Lower leg skin (tissue), 4 donors: Measurements from ENCODE around the gene HYAL1. TPM values are rescaled to one million over a fixed set of nuclear protein-coding genes. Genes with fewer than 3 reads are reported as not detected.

Experiments used
- DNase-seq, 2 donors: peaks; one replicate each; pipeline ENCODE4 v3.0.0-alpha.2; 2019; ENCODE audit warnings: low spot score in 2 of 2
- H3K4me3 ChIP-seq: fragments of 200-600 bp; sonication (generic); 2 replicates; pipeline ENCODE4 v1.5.1; 2017; ENCODE audit warnings: mild to moderate bottlenecking, low read depth; ENCODE audit not compliant: poor library complexity, severe bottlenecking
- POLR2A ChIP-seq, 2 donors: fragments of 450-650 bp; IDR thresholded peaks; one replicate each; pipeline ENCODE4 v1.6.1; 2016 to 2017; ENCODE audit warnings: antibody characterized with exemption in 2 of 2, mild to moderate bottlenecking in 1 of 2, moderate library complexity in 1 of 2
- WGBS, 2 donors: methylation state at CpG; one replicate each; pipeline ENCODE4 v1.1.5; 2018; 5-methylcytosine and 5-hydroxymethylcytosine counted together
- intact Hi-C: fragments of 100-400 bp; cut with DNase I; formaldehyde crosslinking; loops from one replicate; pipeline ENCODE4 v1.15.0; 2023; ENCODE audit warnings: low total_unique reads
- total RNA-seq, 4 donors: library from RNA; depleted of rRNA; stranded (reverse); fragments of >200 nt; gene quantifications; one replicate each; pipeline ENCODE4 v1.1.0, GENCODE V29; 2016
- TF ChIP-seq, protein P1 (sequence below), 3 donors: fragments of 450-650 bp; IDR thresholded peaks; one replicate each; pipeline ENCODE4 v1.5.1; 2016; ENCODE audit warnings: antibody characterized with exemption in 3 of 3, mild to moderate bottlenecking in 3 of 3, moderate library complexity in 2 of 3

HYAL1 gene
- total RNA-seq, 4 donors from 2014 or later = 16.7 to 35.5 (median 20.6) TPM

DNA sequence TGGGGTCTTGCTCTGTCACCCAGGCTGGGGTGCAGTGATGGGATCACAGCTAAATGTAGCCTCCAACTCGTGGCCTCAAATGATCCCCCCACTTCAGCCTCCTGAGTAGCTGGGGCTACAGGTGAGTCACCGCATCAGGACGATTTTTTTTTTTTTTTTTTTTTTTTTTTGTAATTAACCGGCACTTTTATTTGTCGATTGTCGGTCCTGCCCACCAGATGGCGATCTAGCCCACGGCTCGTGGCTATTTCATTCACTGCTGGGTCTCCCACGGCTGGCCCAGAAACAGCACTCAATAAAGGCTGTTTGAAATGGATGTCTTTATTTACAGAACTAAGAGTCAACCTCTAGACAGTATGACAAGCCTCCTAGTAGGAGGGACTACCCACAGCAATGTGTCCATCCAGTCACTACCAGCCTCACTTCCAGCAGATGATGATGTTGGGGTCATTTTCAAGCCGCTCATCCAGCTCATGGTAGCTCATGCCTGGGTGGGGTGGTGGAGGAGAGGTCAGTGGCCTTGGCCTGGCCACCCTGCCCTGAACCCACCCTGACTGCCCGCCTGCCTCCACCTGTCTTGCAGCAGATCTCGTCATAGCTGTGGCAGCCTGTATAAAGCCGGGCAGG is 43.9 kb upstream of the HYAL1 start:
- no peak overlapping the region for H3K4me3 ChIP-seq
- intact Hi-C loops = loop anchor here (5.0 kb wide), 1 partner anchor 200 kb away; no protein-coding TSS in a partner anchor
- no peak for DNase-seq
- no peak for TF ChIP-seq POLR2A (IDR thresholded peaks at IDR 0.05)
- TF ChIP-seq, protein P1, sequence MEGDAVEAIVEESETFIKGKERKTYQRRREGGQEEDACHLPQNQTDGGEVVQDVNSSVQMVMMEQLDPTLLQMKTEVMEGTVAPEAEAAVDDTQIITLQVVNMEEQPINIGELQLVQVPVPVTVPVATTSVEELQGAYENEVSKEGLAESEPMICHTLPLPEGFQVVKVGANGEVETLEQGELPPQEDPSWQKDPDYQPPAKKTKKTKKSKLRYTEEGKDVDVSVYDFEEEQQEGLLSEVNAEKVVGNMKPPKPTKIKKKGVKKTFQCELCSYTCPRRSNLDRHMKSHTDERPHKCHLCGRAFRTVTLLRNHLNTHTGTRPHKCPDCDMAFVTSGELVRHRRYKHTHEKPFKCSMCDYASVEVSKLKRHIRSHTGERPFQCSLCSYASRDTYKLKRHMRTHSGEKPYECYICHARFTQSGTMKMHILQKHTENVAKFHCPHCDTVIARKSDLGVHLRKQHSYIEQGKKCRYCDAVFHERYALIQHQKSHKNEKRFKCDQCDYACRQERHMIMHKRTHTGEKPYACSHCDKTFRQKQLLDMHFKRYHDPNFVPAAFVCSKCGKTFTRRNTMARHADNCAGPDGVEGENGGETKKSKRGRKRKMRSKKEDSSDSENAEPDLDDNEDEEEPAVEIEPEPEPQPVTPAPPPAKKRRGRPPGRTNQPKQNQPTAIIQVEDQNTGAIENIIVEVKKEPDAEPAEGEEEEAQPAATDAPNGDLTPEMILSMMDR (IDR thresholded peaks at IDR 0.05) = no peak
- WGBS, 2 donors = 25 to 27% methylated on average over 14 of the region's 14 CpGs

DNA sequence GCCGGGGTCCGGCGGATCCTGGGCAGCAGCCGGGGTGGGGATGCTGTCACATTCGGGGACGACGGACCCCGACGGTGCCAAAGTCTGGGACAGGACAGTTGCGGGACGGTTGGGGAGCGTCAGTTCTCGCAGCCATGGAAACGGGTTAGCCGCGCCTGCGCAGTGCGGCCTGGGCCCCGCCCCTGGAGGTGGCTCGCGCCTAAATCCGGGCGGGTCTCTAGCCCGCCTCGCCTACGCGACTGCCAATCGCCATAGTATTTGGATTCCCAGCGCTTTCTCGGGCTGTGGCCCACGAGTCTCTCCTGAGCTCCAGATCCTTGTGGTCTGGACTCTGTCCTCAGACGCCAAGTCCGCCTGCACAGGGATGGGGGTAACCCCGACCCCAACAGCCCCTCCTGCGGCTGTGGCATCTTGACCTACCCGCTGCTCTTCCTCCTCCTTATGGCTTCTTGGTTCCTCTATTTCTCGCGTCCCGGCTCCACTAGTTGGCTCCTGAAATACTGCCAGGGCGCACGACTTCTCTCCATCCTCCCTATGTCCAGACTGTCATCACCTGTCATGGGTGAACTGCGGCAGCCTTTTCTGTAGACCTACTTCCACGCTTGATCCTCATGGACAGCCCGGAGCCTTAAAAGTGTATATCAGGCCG is 42.3 kb upstream of the HYAL1 start, which contains the start of gene ZMYND10:
Gene ZMYND10 (minus strand): TSS at position 147 of the 649 bp plus-strand sequence. CDS start 153 bp downstream, outside the sequence.
- intact Hi-C loops = loop anchor here (5.0 kb wide), 1 partner anchor 202 kb away; no protein-coding TSS in a partner anchor
- WGBS, 2 donors = 12 to 13% methylated on average over 30 to 44 of the region's 45 CpGs
- no peak within 1 kb of the TSS for H3K4me3 ChIP-seq
- peak; percentile 59 to 95 for DNase-seq
- TF ChIP-seq, protein P1 (IDR thresholded peaks at IDR 0.05) = no peak
- no peak for TF ChIP-seq POLR2A (IDR thresholded peaks at IDR 0.05)

DNA sequence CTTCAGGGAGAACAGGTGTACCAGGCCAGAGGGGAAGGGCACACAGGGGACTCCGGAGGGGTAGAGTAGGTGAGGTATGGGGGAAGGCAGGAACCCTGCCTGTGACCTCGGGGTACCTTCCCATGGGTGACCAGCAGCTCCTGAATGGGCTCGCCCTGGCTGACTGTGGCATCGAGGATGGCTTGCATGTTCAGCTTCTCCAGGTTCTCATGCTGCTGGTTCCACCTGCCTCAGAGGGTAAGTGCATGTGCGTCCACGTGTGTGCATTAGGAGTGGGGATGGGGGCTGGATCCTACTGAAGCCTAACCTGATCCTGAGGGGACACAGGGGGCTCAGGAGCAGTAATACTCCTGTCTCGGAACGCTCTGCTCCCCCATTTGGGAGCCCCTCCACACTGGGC is 41.6 kb upstream of the HYAL1 start:
- intact Hi-C loops = loop anchor here (5.0 kb wide), 1 partner anchor 202 kb away; no protein-coding TSS in a partner anchor
- TF ChIP-seq, protein P1 (IDR thresholded peaks at IDR 0.05) = no peak
- TF ChIP-seq POLR2A (IDR thresholded peaks at IDR 0.05) = no peak
- H3K4me3 ChIP-seq = no peak overlapping the region
- WGBS, 2 donors = 65 to 70% methylated on average over 6 to 8 of the region's 8 CpGs
- DNase-seq = no peak

DNA sequence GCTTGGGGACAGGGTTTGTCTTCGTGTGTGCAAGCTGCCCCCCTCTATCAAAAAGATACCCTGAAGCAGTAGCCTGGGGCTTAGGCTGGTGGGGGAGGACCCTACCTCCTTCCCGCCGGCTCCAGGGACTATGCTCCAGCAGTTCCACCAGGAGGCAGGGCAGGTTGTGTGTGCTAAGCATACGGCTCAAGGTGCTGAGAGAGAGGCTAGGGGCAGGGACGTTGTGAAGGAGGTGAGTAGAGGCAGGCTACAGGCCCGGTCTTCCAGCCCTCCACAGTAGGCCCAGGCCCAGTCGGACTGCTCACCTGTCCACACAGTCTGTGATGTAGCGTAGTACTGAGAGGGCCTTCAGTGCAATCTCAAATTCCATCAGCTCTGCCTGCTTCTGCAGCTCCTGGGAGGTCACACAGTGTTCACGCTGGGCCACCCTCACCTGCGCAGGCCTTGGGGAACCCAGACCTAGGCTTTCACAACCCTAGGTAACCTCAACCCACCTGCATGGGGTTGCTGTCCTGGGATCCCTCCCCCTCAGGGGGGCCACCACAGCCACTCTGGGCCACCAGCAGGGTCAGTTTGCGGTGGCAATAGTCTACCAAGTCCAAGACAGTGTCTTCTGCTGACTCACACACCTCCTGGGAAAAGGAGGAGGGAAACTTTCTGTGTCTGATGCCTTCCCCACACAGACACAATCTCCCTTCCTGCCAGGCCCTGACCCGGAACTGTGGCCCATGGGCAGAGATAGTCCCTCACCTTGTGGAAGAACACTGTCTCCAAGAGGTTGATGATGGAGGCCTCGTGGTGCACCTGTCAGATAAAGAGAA is 39.6 kb upstream of the HYAL1 start:
- TF ChIP-seq, protein P1 (IDR thresholded peaks at IDR 0.05) = no peak
- TF ChIP-seq POLR2A (IDR thresholded peaks at IDR 0.05) = no peak
- 76 to 79% methylated on average over 12 to 13 of the region's 13 CpGs for WGBS, 2 donors
- no peak overlapping the region for H3K4me3 ChIP-seq
- intact Hi-C loops = no loop called here
- DNase-seq = no peak

DNA sequence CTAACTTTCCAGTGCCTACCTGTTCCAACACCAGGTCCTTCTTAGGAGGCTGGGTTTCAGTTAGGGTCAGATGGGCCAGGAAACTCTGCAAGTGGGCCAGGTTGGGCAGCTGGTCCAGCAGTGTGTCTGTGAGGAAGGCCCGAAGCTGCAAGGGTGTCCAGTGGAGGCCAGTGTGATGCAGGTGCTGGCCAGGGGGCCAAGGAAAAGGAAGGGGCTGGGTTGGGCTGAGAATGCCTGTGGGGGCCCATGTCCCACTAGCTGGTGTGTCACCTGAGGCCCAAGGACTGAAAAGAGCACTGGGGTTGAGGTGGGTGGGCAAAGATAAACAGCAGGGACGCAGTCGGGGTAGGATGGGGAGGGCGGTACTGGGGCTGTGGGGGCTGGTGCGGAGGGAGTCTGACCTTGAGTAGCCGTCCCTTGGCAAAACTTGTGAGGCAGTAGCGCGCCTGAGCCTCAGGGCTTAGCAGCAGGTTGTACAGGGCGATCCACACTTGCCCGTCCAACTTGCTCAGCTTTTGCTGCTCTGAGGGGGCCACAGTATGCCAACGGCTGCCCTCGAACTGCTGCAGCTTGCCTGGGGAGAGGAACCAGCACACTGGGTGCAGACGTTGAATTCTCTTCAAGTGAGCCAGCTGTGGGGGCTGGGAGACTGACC is 38.7 kb upstream of the HYAL1 start:
- TF ChIP-seq POLR2A (IDR thresholded peaks at IDR 0.05) = no peak
- TF ChIP-seq, protein P1 (IDR thresholded peaks at IDR 0.05) = no peak
- DNase-seq = no peak
- 74 to 79% methylated on average over 13 of the region's 13 CpGs for WGBS, 2 donors
- no peak overlapping the region for H3K4me3 ChIP-seq
- intact Hi-C loops = no loop called here
